GM23338 (cell line): ENCODE data around the gene SMG7.

Source experiments
- EZH2 ChIP-seq: fragments of 200-600 bp; sonication (generic); IDR thresholded peaks from one replicate; pipeline ENCODE4 v1.8.0; 2017; ENCODE audit warnings: antibody characterized with exemption, mild to moderate bottlenecking, low read depth; ENCODE audit not compliant: unreplicated experiment
- TF ChIP-seq, protein P1 (sequence below), 2 experiments: fragments of 200-600 bp in 1 of 2; sonication (generic) in 1 of 2; conservative IDR thresholded peaks; 2 replicates each; pipeline versions ENCODE4 v1.5.1 to v1.6.1; 2016 to 2017; ENCODE audit warnings: antibody characterized with exemption in 2 of 2, low read depth in 2 of 2, mild to moderate bottlenecking in 2 of 2, moderate library complexity in 1 of 2

- TF ChIP-seq, protein P1, sequence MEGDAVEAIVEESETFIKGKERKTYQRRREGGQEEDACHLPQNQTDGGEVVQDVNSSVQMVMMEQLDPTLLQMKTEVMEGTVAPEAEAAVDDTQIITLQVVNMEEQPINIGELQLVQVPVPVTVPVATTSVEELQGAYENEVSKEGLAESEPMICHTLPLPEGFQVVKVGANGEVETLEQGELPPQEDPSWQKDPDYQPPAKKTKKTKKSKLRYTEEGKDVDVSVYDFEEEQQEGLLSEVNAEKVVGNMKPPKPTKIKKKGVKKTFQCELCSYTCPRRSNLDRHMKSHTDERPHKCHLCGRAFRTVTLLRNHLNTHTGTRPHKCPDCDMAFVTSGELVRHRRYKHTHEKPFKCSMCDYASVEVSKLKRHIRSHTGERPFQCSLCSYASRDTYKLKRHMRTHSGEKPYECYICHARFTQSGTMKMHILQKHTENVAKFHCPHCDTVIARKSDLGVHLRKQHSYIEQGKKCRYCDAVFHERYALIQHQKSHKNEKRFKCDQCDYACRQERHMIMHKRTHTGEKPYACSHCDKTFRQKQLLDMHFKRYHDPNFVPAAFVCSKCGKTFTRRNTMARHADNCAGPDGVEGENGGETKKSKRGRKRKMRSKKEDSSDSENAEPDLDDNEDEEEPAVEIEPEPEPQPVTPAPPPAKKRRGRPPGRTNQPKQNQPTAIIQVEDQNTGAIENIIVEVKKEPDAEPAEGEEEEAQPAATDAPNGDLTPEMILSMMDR (conservative IDR thresholded peaks at IDR 0.05; ENCODE audit: low read depth in 2 of 2) = no peak
- TF ChIP-seq EZH2 = no peak
These were observed 24.9 kb downstream of the SMG7 start for GRCh38 chr1:183497218-183497617.
